Measurements from ENCODE around the gene ABCG2. TPM values are rescaled to one million over a fixed set of nuclear protein-coding genes. Genes with fewer than 3 reads are reported as not detected.

The ABCG2 gene
- total and polyA plus RNA-seq, 2 of the 8 experiments (the other 6 are each of a cell fraction or from before 2014, with no cell fraction given): 2.4 to 4.6 TPM

- TF ChIP-seq E2F6 (IDR thresholded peaks at IDR 0.05): no peak
- no peak for TF ChIP-seq TEAD4 (IDR thresholded peaks at IDR 0.05; ENCODE audit: low read depth, low read length)
- no peak for TF ChIP-seq SIRT6 (IDR thresholded peaks at IDR 0.05; ENCODE audit: low read length)
- TF ChIP-seq NRF1 (IDR thresholded peaks at IDR 0.05; ENCODE audit: low read depth, low read length): no peak
- TF ChIP-seq ASH2L (IDR thresholded peaks at IDR 0.05; ENCODE audit: low read length): no peak
- no peak for TF ChIP-seq RXRA (IDR thresholded peaks at IDR 0.05; ENCODE audit: insufficient read depth, low read depth, low read length)
- no peak for TF ChIP-seq GABPA (IDR thresholded peaks at IDR 0.05; ENCODE audit: borderline replicate concordance, insufficient read depth, low read length)
Measured at GRCh38 chr4:88148560-88148959, 9.9 kb downstream of the ABCG2 start (continued).
